ENCODE results near the gene SORBS1.

The SORBS1 gene

DNA sequence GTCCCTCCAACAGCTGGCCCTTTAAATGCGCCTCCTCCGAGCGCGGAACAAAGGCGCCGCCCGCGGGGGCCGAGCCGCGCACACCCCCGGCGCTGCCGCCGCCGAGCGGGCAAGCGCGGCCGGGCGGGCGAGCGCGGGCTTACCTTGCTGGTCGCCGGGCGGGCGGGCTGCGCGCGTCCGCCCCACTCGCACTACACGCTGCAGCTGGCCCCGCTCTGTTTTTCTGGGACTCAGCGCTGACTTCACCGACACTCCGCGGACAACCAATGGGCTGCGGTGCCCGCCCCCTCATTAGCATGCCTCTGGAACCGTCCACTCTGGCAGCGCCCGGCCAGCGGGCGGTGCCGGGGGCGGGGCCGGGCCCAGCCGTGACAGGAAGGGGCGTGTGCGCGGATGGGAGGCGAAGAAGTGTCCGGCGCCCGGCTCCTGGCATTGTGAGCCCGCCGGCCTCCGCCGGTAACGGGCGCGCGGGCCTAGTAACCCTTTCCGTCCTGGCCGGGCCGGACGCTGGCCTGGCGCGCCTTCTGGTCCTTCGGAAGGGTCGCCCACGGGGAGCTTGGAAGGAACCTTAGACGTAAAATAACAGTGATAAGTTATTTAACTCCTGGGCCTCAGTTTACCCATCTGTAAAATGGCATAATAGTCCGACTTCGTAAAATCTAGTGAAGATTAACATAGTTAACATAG lies at the start of gene SORBS1:
Gene SORBS1 (minus strand): TSS at position 195 of the 687 bp plus-strand sequence. CDS start 120,236 bp downstream, outside the sequence.
- peak; percentile 99 for ATAC-seq
- TF ChIP-seq ZFP3 (CRISPR knock-in tag; IDR thresholded peaks at IDR 0.05) (peak; percentile 68; the same call in 1 of the 2 replicates), OSR1 (CRISPR knock-in tag; IDR thresholded peaks at IDR 0.05) (no peak), ZNF8 (CRISPR knock-in tag; IDR thresholded peaks at IDR 0.05) (0 out of 2 replicates have a peak, but pooled peaks have one; percentile 15), ESRRG (CRISPR knock-in tag; IDR thresholded peaks at IDR 0.05) (no peak), ZC3H10 (CRISPR knock-in tag; IDR thresholded peaks at IDR 0.05) (no peak), ZNF70 (CRISPR knock-in tag; IDR thresholded peaks at IDR 0.05) (peak; percentile 30; the same call in 1 of the 2 replicates)

DNA sequence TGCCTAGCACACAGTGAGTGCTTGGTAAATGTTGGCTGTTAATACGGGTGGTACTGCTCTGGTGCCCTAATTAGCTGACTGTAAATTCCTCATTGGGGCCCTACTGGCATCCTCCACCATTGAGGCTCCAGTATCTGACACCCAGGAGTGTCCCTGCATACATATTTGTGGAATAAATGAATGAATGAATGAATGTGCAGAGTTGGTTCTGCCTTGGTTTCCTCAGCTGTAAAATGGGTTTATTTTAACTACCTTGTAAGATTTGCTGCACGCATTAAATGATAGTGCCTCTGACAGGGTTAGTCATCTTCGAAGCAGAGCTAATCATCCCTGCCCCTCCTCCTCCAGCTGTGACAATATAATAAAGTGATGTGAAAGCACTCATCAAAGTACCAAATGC lies 49.6 kb upstream of the SORBS1 start:
- ATAC-seq, result no peak
- TF ChIP-seq OSR1 (CRISPR knock-in tag; IDR thresholded peaks at IDR 0.05), result no peak
- no peak for TF ChIP-seq ZFP30 (CRISPR knock-in tag; IDR thresholded peaks at IDR 0.05)
- no peak for TF ChIP-seq CSDC2 (CRISPR knock-in tag; IDR thresholded peaks at IDR 0.05)
- TF ChIP-seq GLIS3 (CRISPR knock-in tag; IDR thresholded peaks at IDR 0.05), result no peak
- no peak for TF ChIP-seq ZFP3 (CRISPR knock-in tag; IDR thresholded peaks at IDR 0.05)
- TF ChIP-seq SNAI2 (CRISPR knock-in tag; IDR thresholded peaks at IDR 0.05), result no peak
- no peak for TF ChIP-seq TOX (CRISPR knock-in tag; IDR thresholded peaks at IDR 0.05; ENCODE audit: borderline replicate concordance)
- no peak for TF ChIP-seq ZC3H10 (CRISPR knock-in tag; IDR thresholded peaks at IDR 0.05)
- TF ChIP-seq ZNF70 (CRISPR knock-in tag; IDR thresholded peaks at IDR 0.05), result no peak
- TF ChIP-seq, protein P1, sequence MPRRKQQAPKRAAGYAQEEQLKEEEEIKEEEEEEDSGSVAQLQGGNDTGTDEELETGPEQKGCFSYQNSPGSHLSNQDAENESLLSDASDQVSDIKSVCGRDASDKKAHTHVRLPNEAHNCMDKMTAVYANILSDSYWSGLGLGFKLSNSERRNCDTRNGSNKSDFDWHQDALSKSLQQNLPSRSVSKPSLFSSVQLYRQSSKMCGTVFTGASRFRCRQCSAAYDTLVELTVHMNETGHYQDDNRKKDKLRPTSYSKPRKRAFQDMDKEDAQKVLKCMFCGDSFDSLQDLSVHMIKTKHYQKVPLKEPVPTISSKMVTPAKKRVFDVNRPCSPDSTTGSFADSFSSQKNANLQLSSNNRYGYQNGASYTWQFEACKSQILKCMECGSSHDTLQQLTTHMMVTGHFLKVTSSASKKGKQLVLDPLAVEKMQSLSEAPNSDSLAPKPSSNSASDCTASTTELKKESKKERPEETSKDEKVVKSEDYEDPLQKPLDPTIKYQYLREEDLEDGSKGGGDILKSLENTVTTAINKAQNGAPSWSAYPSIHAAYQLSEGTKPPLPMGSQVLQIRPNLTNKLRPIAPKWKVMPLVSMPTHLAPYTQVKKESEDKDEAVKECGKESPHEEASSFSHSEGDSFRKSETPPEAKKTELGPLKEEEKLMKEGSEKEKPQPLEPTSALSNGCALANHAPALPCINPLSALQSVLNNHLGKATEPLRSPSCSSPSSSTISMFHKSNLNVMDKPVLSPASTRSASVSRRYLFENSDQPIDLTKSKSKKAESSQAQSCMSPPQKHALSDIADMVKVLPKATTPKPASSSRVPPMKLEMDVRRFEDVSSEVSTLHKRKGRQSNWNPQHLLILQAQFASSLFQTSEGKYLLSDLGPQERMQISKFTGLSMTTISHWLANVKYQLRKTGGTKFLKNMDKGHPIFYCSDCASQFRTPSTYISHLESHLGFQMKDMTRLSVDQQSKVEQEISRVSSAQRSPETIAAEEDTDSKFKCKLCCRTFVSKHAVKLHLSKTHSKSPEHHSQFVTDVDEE (CRISPR knock-in tag; IDR thresholded peaks at IDR 0.05), result no peak
- TF ChIP-seq, protein P2, sequence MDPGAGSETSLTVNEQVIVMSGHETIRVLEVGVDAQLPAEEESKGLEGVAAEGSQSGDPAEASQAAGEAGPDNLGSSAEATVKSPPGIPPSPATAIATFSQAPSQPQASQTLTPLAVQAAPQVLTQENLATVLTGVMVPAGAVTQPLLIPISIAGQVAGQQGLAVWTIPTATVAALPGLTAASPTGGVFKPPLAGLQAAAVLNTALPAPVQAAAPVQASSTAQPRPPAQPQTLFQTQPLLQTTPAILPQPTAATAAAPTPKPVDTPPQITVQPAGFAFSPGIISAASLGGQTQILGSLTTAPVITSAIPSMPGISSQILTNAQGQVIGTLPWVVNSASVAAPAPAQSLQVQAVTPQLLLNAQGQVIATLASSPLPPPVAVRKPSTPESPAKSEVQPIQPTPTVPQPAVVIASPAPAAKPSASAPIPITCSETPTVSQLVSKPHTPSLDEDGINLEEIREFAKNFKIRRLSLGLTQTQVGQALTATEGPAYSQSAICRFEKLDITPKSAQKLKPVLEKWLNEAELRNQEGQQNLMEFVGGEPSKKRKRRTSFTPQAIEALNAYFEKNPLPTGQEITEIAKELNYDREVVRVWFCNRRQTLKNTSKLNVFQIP (CRISPR knock-in tag; IDR thresholded peaks at IDR 0.05; ENCODE audit: borderline replicate concordance, low read depth), result no peak
- no peak for TF ChIP-seq ZNF8 (CRISPR knock-in tag; IDR thresholded peaks at IDR 0.05)

DNA sequence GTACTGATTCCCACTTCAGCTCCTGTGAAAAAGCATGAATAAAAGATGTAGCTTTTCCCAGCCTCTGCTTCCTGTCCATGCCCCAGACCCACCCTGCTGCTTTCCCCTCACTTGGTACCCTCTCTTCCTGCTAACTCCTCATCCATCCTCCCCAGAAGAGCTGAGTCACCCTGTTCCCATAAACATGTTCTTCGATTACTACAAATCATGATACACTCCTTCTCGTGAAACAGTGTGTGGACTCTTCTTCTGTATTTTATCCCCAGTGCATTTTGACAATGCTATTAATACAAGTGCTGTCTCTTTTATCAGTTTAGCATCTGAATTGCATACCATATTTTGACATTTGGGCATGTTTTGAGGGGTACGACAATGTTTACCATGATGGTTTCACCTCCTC lies 45.8 kb upstream of the SORBS1 start:
- no peak for ATAC-seq
- TF ChIP-seq ESRRG (CRISPR knock-in tag; IDR thresholded peaks at IDR 0.05), result no peak

GRCh38 chr10:95605163-95605562 lies 44.0 kb upstream of the SORBS1 start:
- TF ChIP-seq ZNF8 (CRISPR knock-in tag; IDR thresholded peaks at IDR 0.05) (no peak), ESRRG (CRISPR knock-in tag; IDR thresholded peaks at IDR 0.05) (no peak), ZNF70 (CRISPR knock-in tag; IDR thresholded peaks at IDR 0.05) (no peak), GLIS3 (CRISPR knock-in tag; IDR thresholded peaks at IDR 0.05) (no peak), ZFP3 (CRISPR knock-in tag; IDR thresholded peaks at IDR 0.05) (no peak), CSRNP3 (CRISPR knock-in tag; IDR thresholded peaks at IDR 0.05) (no peak), CSDC2 (CRISPR knock-in tag; IDR thresholded peaks at IDR 0.05) (no peak)
- ATAC-seq, result no peak

DNA sequence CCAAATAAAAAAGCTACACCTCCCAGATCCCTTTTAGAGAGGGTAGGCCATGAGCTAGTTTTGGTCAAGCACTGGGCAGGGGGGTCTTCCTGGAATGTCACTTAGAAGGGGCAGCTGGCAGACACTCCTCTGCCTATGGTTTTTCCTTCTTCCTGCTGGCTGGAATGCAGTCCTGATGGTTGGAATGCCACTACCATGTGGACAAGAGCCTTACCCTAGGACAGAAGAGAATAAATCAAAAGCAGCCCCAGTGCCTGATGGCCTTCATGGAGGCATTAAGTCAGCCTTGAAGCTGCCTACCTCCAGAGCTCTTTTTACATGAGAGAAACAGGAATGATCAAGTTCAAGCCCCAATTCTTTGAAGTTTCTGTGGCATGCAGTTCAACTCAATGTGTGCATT lies 43.5 kb upstream of the SORBS1 start:
- ATAC-seq, result peak; percentile 14; the same call in 1 of the 3 replicates
- TF ChIP-seq PPARA (CRISPR knock-in tag; IDR thresholded peaks at IDR 0.05; ENCODE audit: borderline replicate concordance) (no peak), ZFP30 (CRISPR knock-in tag; IDR thresholded peaks at IDR 0.05) (no peak), ARNTL (CRISPR knock-in tag; IDR thresholded peaks at IDR 0.05; ENCODE audit: borderline replicate concordance, low read depth) (no peak)
- TF ChIP-seq, protein P3, sequence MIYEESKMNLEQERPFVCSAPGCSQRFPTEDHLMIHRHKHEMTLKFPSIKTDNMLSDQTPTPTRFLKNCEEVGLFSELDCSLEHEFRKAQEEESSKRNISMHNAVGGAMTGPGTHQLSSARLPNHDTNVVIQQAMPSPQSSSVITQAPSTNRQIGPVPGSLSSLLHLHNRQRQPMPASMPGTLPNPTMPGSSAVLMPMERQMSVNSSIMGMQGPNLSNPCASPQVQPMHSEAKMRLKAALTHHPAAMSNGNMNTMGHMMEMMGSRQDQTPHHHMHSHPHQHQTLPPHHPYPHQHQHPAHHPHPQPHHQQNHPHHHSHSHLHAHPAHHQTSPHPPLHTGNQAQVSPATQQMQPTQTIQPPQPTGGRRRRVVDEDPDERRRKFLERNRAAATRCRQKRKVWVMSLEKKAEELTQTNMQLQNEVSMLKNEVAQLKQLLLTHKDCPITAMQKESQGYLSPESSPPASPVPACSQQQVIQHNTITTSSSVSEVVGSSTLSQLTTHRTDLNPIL (CRISPR knock-in tag; IDR thresholded peaks at IDR 0.05; ENCODE audit: low read depth), result no peak

All from SK-N-SH treated with all-trans-retinoic acid at 6 μM for 48 hours (cell line).